Subcutaneous adipose tissue (tissue), 4 donors: ENCODE measurements around the gene MAPK13. TPM values are rescaled to one million over a fixed set of nuclear protein-coding genes. Genes with fewer than 3 reads are reported as not detected.

Source experiments
- CTCF ChIP-seq: fragments of 450-650 bp; IDR thresholded peaks from one replicate; pipeline ENCODE4 v1.5.1; 2016; ENCODE audit warnings: low read depth, mild to moderate bottlenecking, control low read depth, antibody characterized with exemption, moderate library complexity
- total RNA-seq, 4 donors: library from RNA; depleted of rRNA; stranded (reverse); fragments of >200 nt; gene quantifications; one replicate each; pipeline ENCODE4 v1.1.0, GENCODE V29; 2016

The MAPK13 gene
- total RNA-seq, 4 donors from 2014 or later: 2.6 to 24.6 (median 7.0) TPM

GRCh38 chr6:36142971-36143838, 12.9 kb downstream of the MAPK13 start:
- TF ChIP-seq CTCF: no peak

GRCh38 chr6:36145495-36145894, 15.2 kb downstream of the MAPK13 start:
- no peak for TF ChIP-seq CTCF

GRCh38 chr6:36147294-36147693, 17.0 kb downstream of the MAPK13 start:
- TF ChIP-seq CTCF: no peak

GRCh38 chr6:36149476-36149875, 19.2 kb downstream of the MAPK13 start:
- no peak for TF ChIP-seq CTCF

GRCh38 chr6:36150283-36150682, 20.0 kb downstream of the MAPK13 start:
- TF ChIP-seq CTCF: no peak

GRCh38 chr6:36154286-36154685, 24.0 kb downstream of the MAPK13 start:
- no peak for TF ChIP-seq CTCF

- no peak for TF ChIP-seq CTCF
Measured at GRCh38 chr6:36155662-36156061, 25.3 kb downstream of the MAPK13 start.
